Calu3 (cell line): ENCODE measurements around the gene TTC34. TPM values are rescaled to one million over a fixed set of nuclear protein-coding genes. Genes with fewer than 3 reads are reported as not detected.
A peak's percentile ranks its signal among the peaks of the same experiment; 100 is the strongest.

Experiments
- BruUV-seq: library from RNA; stranded (reverse); fragments of 400-500 nt; replicated peaks from 2 replicates; lab custom pipeline; 2021; lab: Mats Ljungman, UMichigan
- CTCF ChIA-PET: fragments of 300-600 bp; sonication (Branson Sonifier 250); formaldehyde crosslinking; loops from one replicate; lab custom pipeline; 2022; ENCODE audit warnings: antibody characterized with exemption; lab: Charles Lee
- DNase-seq: peaks from one replicate; pipeline ENCODE4 v3.0.0; 2022
- H3K27ac Mint-ChIP-seq: one replicate; pipeline ENCODE4 v1.8.0; 2022; ENCODE audit warnings: mixed read lengths; ENCODE audit not compliant: unreplicated experiment
- H3K27me3 Mint-ChIP-seq: one replicate; pipeline ENCODE4 v1.8.0; 2022; ENCODE audit warnings: mixed read lengths; ENCODE audit not compliant: unreplicated experiment
- H3K36me3 Mint-ChIP-seq: one replicate; pipeline ENCODE4 v1.8.0; 2022; ENCODE audit warnings: mild to moderate bottlenecking, moderate library complexity, mixed read lengths; ENCODE audit not compliant: insufficient read depth, unreplicated experiment
- H3K4me1 Mint-ChIP-seq: one replicate; pipeline ENCODE4 v1.8.0; 2022; ENCODE audit warnings: mild to moderate bottlenecking, low read depth, mixed read lengths; ENCODE audit not compliant: unreplicated experiment
- H3K4me3 Mint-ChIP-seq: one replicate; pipeline ENCODE4 v1.8.0; 2022; ENCODE audit warnings: mild to moderate bottlenecking, low read depth, moderate library complexity, mixed read lengths; ENCODE audit not compliant: unreplicated experiment
- H3K9me3 Mint-ChIP-seq: one replicate; pipeline ENCODE4 v1.8.0; 2022; ENCODE audit warnings: low read depth, mixed read lengths; ENCODE audit not compliant: unreplicated experiment
- CTCF ChIP-seq: fragments of 200-600 bp; IDR thresholded peaks from one replicate; pipeline ENCODE4 v1.8.0; 2022; ENCODE audit warnings: antibody characterized with exemption; ENCODE audit not compliant: unreplicated experiment
- intact Hi-C: fragments of 100-400 bp; cut with micrococcal nuclease; formaldehyde crosslinking; loops from one replicate; pipeline ENCODE4 v1.10.0; 2022; ENCODE audit not compliant: unreplicated experiment
- total RNA-seq: library from RNA; stranded (reverse); gene quantifications from 2 replicates; pipeline ENCODE4 v1.2.3, GENCODE V29; 2022

The TTC34 gene
- total RNA-seq, 1 experiment from 2014 or later = 1.3 TPM

- Mint-ChIP-seq H3K27ac (no peak overlapping the region), H3K4me1 (peaks cover 17% of the 10 kb centered on the region), H3K9me3 (no peaks in the 10 kb centered on the region), H3K36me3 (peaks cover 12% of the 10 kb centered on the region), H3K4me3 (no peak overlapping the region), H3K27me3 (peaks cover 19% of the 10 kb centered on the region)
- DNase-seq = no peak
- CTCF ChIA-PET = no interaction called here
- TF ChIP-seq CTCF = no peak
- BruUV-seq = no TSS peak
- intact Hi-C loops = no loop called here
These were observed 206.2 kb downstream of the TTC34 start for GRCh38 chr1:2595261-2595811.

- DNase-seq = no peak
- peaks cover 17% of the 10 kb centered on the region for H3K4me1 Mint-ChIP-seq
- no TSS peak for BruUV-seq
- intact Hi-C loops = no loop called here
- no peak for TF ChIP-seq CTCF
- peaks cover 19% of the 10 kb centered on the region for H3K27me3 Mint-ChIP-seq
- H3K9me3 Mint-ChIP-seq = no peaks in the 10 kb centered on the region
- no peak overlapping the region for H3K27ac Mint-ChIP-seq
- CTCF ChIA-PET = no interaction called here
- peaks cover 17% of the 10 kb centered on the region for H3K36me3 Mint-ChIP-seq
- H3K4me3 Mint-ChIP-seq = no peak overlapping the region
These were observed 206.8 kb downstream of the TTC34 start for GRCh38 chr1:2594641-2595131.

DNA sequence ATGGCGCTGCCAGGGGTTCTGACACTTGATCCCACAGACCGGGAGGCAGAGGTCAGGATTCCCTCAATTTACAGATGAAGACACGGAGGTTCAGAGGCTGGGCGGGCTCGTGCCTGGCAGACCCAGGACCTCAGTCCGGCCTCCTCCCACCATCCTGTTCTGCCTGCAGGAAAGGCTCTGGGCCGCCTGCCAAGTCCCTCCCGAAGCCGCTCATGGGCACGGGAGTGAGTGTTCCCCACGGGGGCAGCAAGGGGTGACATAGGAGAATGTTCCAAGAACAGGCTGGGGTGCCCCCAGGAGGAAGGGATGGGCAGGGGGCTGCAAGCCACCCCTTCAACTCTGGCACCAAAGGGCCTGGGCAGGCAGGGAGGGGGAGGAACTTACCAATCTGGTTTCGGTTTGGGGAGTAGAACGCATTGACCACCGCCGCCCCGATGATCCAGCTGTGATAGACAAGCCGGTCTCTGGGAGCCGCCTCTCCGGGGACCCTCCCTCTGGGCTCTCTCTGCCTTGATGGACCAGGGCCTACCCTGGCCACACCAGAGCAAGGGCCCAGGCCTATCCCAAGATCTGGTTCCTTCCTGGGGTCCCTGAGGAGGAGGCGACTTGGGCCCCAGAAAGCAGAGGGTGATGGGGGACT, 207.4 kb downstream of the TTC34 start:
- CTCF ChIA-PET = no interaction called here
- Mint-ChIP-seq H3K36me3 (peaks cover 17% of the 10 kb centered on the region), H3K9me3 (no peaks in the 10 kb centered on the region), H3K27me3 (peaks cover 19% of the 10 kb centered on the region), H3K27ac (no peak overlapping the region), H3K4me3 (peak overlapping the region; percentile 17), H3K4me1 (peaks cover 17% of the 10 kb centered on the region)
- peak; percentile 54 for DNase-seq
- TF ChIP-seq CTCF = no peak
- intact Hi-C loops = no loop called here
- no TSS peak for BruUV-seq

GRCh38 chr1:2593251-2593878, 208.1 kb downstream of the TTC34 start:
- peaks cover 17% of the 10 kb centered on the region for H3K36me3 Mint-ChIP-seq
- intact Hi-C loops = no loop called here

More at GRCh38 chr1:2593251-2593878, 208.1 kb downstream of the TTC34 start:
- peaks cover 17% of the 10 kb centered on the region for H3K27me3 Mint-ChIP-seq
- no TSS peak for BruUV-seq
- DNase-seq = no peak
- H3K9me3 Mint-ChIP-seq = no peaks in the 10 kb centered on the region
- peak overlapping the region; percentile 63 for H3K4me3 Mint-ChIP-seq
- peak overlapping the region; percentile 69 for H3K27ac Mint-ChIP-seq
- H3K4me1 Mint-ChIP-seq = peaks cover 17% of the 10 kb centered on the region
- TF ChIP-seq CTCF = no peak
- CTCF ChIA-PET = no interaction called here
